Testis (tissue), 3 donors: Measurements from ENCODE around the gene KAT6B. TPM values are rescaled to one million over a fixed set of nuclear protein-coding genes. Genes with fewer than 3 reads are reported as not detected.
"Not testable (repeated sequence)": the region's sequence is repeated elsewhere in the genome, so short reads cannot be mapped to it uniquely, and the experiment has no call there.

ENCODE experiments used
- DNase-seq: peaks from one replicate; pipeline ENCODE4 v3.0.0-alpha.2; 2019
- H3K27ac ChIP-seq, 2 donors: fragments of 200-600 bp; sonication (generic); one replicate each; pipeline ENCODE4 v1.5.1; 2019
- H3K27me3 ChIP-seq: fragments of 200-600 bp; sonication (generic); one replicate; pipeline ENCODE4 v1.5.1; 2019
- H3K36me3 ChIP-seq: fragments of 200-600 bp; sonication (generic); one replicate; pipeline ENCODE4 v1.5.1; 2017; ENCODE audit warnings: low read depth; ENCODE audit errors: missing control alignments
- H3K4me1 ChIP-seq: fragments of 200-600 bp; sonication (generic); one replicate; pipeline ENCODE4 v1.5.1; 2019
- H3K4me3 ChIP-seq, 2 donors: fragments of 200-600 bp; sonication (generic); one replicate each; pipeline ENCODE4 v1.5.1; 2017 to 2019
- H3K9me3 ChIP-seq: fragments of 200-600 bp; sonication (generic); one replicate; pipeline ENCODE4 v1.5.1; 2017
- POLR2A ChIP-seq: fragments of 450-650 bp; IDR thresholded peaks from one replicate; pipeline ENCODE4 v1.6.1; 2017; ENCODE audit warnings: antibody characterized with exemption, mild to moderate bottlenecking, moderate library complexity
- WGBS, 2 donors: methylation state at CpG; one replicate each; pipeline ENCODE4 v1.1.5; 2018; 5-methylcytosine and 5-hydroxymethylcytosine counted together
- intact Hi-C: fragments of 100-400 bp; cut with DNase I; formaldehyde crosslinking; loops from one replicate; pipeline ENCODE4 v1.15.1; 2023; ENCODE audit warnings: low total_unique reads
- polyA plus RNA-seq: library from polyadenylated mRNA; stranded (reverse); fragments of 350-450 nt; fragmentation: Illumina TruSeq; extraction: RNeasy Lipid Tissue Mini Kit (QIAGEN cat#74804); gene quantifications from one replicate; pipeline ENCODE4 v1.2.3, GENCODE V29; 2014; ENCODE audit warnings: low read depth, low replicate concordance; ENCODE audit not compliant: insufficient read depth
- total RNA-seq, 2 donors: library from RNA; depleted of rRNA; stranded (reverse); fragments of >200 nt; gene quantifications; one replicate each; pipeline ENCODE4 v1.2.3, GENCODE V29; 2016
- TF ChIP-seq, protein P1 (sequence below), 3 experiments: fragments of 450-650 bp in 2 of 3; fragments of 200-600 bp in 1 of 3; sonication (generic) in 1 of 3; IDR thresholded peaks; one replicate each; pipeline ENCODE4 v1.5.1; 2016 to 2019; ENCODE audit warnings: antibody characterized with exemption in 3 of 3, mild to moderate bottlenecking in 2 of 3, moderate library complexity in 1 of 3

KAT6B gene
- total and polyA plus RNA-seq, 3 donors from 2014 or later = 23.9 to 109 (median 106) TPM

- Histone ChIP-seq H3K4me3 (no peak overlapping the region), H3K36me3 (no peaks in the 10 kb centered on the region), H3K4me1 (no peaks in the 10 kb centered on the region), H3K9me3 (no peaks in the 10 kb centered on the region), H3K27me3 (no peaks in the 10 kb centered on the region), H3K27ac (no peak overlapping the region)
- TF ChIP-seq, protein P1, sequence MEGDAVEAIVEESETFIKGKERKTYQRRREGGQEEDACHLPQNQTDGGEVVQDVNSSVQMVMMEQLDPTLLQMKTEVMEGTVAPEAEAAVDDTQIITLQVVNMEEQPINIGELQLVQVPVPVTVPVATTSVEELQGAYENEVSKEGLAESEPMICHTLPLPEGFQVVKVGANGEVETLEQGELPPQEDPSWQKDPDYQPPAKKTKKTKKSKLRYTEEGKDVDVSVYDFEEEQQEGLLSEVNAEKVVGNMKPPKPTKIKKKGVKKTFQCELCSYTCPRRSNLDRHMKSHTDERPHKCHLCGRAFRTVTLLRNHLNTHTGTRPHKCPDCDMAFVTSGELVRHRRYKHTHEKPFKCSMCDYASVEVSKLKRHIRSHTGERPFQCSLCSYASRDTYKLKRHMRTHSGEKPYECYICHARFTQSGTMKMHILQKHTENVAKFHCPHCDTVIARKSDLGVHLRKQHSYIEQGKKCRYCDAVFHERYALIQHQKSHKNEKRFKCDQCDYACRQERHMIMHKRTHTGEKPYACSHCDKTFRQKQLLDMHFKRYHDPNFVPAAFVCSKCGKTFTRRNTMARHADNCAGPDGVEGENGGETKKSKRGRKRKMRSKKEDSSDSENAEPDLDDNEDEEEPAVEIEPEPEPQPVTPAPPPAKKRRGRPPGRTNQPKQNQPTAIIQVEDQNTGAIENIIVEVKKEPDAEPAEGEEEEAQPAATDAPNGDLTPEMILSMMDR (IDR thresholded peaks at IDR 0.05) = no peak
- TF ChIP-seq POLR2A = no peak
- 88 to 94% methylated on average over 5 of the region's 5 CpGs for WGBS, 2 donors
- intact Hi-C loops = no loop called here
- no peak for DNase-seq
Measured at GRCh38 chr10:75051308-75051707, 224.9 kb downstream of the KAT6B start.

DNA sequence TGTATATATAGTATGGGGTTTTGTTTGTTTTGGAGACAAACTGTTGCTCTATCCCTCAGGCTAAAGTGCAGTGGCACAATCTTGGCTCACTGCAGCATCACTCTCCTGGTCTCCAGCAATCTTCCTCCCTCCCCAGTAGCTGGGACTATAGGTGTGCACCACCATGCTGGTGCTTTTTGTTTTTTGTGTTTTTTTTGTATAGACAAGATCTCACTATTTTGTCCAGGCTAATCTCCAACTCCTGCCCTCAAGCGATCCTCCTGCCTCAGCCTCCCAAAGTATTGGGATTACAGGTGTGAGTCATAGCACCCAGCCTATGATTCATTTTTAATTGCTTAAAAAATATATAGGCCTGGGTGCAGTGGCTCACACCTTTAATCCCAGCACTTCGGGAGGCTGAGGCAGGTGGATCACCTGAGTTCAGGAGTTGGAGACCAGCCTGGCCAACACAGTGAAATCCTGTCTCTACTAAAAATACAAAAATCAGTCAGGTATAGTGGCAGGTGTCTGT is 229.6 kb downstream of the KAT6B start:
- H3K27me3 ChIP-seq, H3K27ac ChIP-seq, H3K4me3 ChIP-seq, H3K4me1 ChIP-seq, H3K9me3 ChIP-seq, DNase-seq, H3K36me3 ChIP-seq, intact Hi-C loops: not testable (repeated sequence)
- 90 to 93% methylated on average over 2 of the region's 2 CpGs for WGBS, 2 donors

- H3K4me1 ChIP-seq = no peaks in the 10 kb centered on the region
- no peaks in the 10 kb centered on the region for H3K9me3 ChIP-seq
- no peak overlapping the region for H3K27ac ChIP-seq
- no peaks in the 10 kb centered on the region for H3K27me3 ChIP-seq
- TF ChIP-seq POLR2A = no peak
- TF ChIP-seq, protein P1 (IDR thresholded peaks at IDR 0.05) = no peak
- no peak overlapping the region for H3K4me3 ChIP-seq
- 79 to 88% methylated on average over 4 of the region's 4 CpGs for WGBS, 2 donors
- DNase-seq = no peak
- intact Hi-C loops = no loop called here
- no peaks in the 10 kb centered on the region for H3K36me3 ChIP-seq
Measured at GRCh38 chr10:75057680-75058079, 231.3 kb downstream of the KAT6B start.

DNA sequence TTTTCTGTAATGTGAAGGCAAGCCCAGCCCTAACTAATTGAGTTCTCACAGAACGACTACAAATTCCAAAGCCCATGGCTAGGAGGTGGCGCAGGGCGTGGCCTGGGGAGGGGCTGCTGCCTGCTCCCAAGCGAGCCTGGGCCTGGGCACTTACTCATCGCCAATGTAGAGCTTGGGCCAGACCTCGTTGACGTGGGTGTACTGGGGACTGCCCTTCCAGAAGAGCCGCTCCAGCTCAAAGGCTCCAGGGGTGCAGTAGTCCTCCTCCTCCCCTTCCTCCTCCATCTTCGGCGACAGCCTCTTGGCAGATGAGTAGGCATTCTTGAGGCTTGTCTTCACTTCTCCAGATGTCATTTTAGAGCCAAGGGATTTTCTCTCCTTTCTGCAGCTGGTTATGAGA is 231.8 kb downstream of the KAT6B start:
- H3K36me3 ChIP-seq = no peaks in the 10 kb centered on the region
- H3K4me3 ChIP-seq = no peak overlapping the region
- DNase-seq = no peak
- WGBS, 2 donors = 90 to 100% methylated on average over 2 to 10 of the region's 10 CpGs
- TF ChIP-seq POLR2A = no peak
- TF ChIP-seq, protein P1 (IDR thresholded peaks at IDR 0.05) = no peak
- intact Hi-C loops = no loop called here
- no peak overlapping the region for H3K27ac ChIP-seq
- no peaks in the 10 kb centered on the region for H3K27me3 ChIP-seq
- H3K4me1 ChIP-seq = no peaks in the 10 kb centered on the region
- no peaks in the 10 kb centered on the region for H3K9me3 ChIP-seq

- Histone ChIP-seq H3K27me3 (no peaks in the 10 kb centered on the region), H3K4me3 (no peak overlapping the region), H3K36me3 (no peaks in the 10 kb centered on the region), H3K27ac (no peak overlapping the region), H3K4me1 (no peaks in the 10 kb centered on the region), H3K9me3 (no peaks in the 10 kb centered on the region)
- WGBS, 2 donors = 86 to 90% methylated on average over 12 to 15 of the region's 15 CpGs
- intact Hi-C loops = no loop called here
- no peak for TF ChIP-seq POLR2A
- TF ChIP-seq, protein P1 (IDR thresholded peaks at IDR 0.05) = no peak
- no peak for DNase-seq
Measured at GRCh38 chr10:75061709-75062505, 235.5 kb downstream of the KAT6B start.
